Activated T-cell treated with anti-CD3 and anti-CD28 coated beads for 4 hours (primary cell): ENCODE measurements around the gene KCNJ10.

ENCODE experiments used
- DNase-seq: peaks from one replicate; pipeline ENCODE4 v3.0.0-alpha.2; 2020

KCNJ10 gene

DNA sequence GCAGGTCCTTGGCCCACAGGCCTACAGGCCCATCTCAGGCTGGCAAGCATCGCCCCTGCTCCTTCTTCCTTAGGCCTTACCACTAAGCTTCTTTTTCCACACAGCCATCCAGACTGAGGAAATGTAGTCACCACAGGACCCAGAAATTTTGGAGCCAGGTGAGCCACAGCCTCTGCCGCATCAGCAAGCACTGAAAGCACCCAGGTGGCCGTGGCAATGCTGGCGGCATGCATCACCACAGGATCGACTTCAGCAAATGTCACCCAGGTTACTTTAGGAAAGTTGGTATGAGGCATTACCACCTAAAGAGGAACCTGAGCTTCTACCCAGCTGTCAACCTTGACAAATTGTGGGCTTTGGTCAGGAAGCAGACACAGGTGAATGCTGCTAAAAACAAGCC, 49.8 kb downstream of the KCNJ10 start:
- DNase-seq: no peak

DNA sequence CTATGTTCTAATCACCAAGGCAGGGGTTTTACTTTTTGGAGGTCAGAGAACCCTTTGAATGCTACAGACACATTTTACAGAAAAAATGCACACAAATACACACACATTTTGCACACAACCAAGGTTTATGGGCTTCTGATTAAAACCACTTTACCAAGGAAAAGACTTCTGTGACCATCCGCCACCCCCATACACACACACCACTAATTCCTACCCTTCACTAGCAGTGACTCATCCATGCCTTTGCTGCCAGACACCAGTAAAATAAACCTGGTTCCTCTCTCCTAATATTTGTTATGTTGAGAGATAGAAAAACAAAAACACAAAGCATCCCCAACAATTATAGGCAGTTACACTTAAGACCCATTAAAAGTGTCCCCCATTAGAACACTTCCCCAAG, 51.1 kb downstream of the KCNJ10 start:
- no peak for DNase-seq

DNA sequence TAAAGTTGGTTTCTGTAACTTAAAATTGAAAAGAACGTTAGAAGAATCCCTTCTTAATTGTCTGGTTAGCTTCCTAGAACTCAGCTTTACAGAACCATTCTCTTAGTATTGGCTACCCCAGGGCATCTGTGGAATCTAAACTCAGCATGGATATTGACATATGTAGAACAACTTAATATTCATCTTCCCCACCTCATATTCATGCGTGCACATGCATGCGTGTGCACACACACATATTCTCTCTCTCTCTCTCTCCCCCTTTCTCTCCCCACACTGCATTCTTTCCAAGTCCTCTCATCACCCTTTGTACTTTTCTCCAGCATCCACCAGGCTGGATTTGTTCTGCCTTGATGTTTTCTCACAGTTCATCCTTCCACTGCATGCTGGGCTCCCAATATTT, 51.6 kb downstream of the KCNJ10 start:
- DNase-seq: no peak

DNA sequence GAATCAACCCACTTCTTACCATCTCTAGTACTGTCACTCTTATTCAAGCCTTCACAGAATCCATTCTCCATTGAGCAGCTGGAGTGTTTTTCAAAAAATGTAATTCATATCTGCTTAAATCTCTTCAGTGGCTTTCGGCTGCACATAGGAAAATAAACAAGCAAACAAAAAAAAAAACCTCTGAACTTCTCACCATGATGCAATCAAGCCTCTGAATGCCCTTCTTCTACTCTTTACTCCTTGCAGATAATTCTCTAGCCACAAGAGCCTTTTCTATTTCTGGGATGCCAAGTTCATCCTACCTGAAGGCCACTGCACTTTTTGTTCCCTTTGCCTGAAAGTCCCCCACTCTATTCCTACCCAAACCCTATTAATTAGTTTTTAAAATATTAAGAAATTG, 52.4 kb downstream of the KCNJ10 start:
- DNase-seq: no peak

DNA sequence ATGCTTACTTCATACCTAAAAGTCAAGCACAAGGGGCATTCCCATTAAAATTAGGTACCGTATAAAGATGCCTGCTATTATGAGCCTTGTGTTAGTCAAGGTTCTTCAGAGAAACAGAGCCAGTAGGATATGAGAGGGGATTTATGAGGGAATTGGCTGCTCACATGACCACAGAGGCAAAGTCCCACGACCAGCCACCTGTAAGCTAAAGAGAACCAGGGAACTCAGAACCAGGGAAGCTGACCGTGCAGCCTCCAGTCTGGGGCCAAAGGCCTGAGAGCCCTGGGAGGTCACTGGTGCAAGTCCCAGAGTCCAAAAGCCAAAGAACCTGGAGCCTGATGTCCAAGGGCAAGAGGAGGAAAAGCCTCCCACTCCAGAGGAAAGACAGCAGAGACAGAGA, 58.2 kb downstream of the KCNJ10 start:
- no peak for DNase-seq

DNA sequence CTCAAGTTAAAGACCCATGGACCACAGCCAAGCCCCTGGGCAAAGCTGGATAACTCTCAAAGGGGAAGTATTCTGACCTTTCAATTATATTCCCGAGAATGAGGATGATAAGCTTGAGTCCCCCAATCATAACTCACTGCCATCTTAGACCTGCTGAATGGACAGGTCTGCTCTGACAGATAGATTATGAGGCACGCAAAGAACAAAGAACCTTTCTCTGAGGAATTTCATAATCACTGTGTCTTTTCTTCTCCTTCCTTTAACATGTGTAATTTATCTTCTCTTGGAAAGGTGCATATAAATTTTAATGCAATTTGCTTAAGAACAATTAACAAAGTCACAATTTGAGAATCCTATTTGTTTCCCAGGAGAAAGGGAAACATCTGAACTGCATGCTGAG, 60.2 kb downstream of the KCNJ10 start:
- no peak for DNase-seq

DNA sequence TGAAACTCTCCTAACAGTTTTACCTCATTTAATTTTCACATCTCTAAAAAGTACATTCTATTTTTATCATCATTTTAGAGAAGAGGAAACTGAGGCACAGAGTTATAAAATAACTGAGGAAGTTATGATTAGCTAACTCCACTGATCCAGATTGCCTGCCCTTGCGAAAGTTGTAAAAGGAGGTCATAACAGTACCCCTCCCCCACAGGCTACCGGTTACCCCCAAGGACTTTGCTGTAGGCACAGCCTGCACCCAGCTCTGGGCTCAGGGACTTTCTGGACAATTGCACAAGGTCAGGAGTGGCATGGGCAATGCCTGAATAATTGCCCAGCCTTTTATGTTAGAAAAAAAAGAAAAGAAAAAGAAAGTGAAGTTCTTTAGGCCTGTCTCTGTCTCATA, 60.9 kb downstream of the KCNJ10 start:
- no peak for DNase-seq

DNA sequence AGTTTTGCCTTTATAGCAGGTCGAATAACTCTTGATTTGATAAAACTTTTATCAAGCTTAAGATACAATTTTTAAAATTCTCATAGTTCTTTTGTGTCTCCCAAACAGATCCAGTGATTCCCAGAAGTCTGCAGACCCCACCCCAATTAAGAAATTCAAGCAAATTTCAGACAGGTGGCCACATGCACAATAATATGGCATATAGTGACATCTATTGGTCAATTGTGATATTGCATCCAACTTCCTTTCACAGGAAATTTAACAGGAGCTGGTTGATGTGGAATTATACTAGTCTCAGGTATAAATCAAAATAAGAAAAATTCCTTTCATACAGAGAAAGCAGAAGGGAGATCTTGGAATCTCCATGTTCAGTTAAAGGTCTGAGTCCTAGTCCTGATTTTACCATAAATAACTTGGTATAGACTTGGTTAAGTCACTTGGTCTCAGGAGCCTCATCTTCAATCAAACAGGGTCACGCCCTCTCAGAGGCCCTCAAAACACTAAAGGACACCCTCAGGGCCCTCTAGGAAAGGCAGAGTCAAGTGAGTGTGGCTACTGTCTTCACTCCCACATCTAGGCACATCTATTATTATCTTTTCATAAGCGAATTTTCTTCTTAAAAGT, 62.3 kb downstream of the KCNJ10 start:
- DNase-seq: no peak

DNA sequence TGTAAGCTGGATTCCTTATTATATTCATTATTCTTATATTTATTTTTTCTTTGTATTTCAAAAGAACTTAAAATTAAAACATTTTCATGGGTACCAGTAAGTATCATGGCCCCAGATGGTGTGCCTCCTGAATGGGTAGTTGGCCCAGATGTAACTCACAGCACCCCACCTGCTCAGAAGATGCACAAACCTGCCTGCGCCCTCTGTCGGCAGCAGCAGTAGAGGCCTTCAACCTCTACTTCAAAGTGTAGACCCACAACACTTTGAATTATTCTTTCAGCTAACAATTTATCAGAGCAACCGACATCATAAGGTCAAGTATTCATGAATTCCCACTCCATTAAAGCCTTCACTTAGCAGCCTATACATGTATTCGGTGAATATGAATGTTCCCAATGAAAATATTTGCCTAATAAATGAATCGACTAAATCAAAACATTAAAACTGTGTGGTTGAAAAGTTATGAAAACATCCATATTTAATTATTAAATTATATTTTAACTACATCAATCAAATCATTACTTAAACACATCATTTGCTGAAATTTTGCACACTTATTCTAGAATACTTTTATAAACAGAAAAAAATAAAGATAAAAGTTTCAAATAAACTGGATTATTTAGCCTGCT, 63.5 kb downstream of the KCNJ10 start:
- DNase-seq: peak; percentile 58

DNA sequence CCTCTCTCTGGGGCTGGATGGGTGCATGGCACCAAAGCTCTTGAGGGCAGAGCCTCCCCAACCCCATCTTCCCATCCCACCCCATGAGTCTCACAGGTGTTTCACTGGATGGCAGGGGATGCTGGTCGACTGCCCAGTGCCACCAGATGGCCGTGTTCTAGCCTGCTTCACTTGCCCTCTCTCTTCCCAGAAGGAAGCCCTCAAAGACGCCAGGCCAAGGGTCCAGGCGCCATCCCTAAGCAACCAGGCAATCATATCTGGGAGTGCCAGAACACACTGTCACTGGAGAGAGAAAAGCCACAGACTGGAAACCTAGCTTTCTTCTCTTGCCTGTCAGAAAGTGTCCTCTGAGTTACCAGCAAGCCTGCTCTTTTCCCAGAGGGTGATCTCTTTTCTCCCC, 64.9 kb downstream of the KCNJ10 start:
- DNase-seq: no peak

DNA sequence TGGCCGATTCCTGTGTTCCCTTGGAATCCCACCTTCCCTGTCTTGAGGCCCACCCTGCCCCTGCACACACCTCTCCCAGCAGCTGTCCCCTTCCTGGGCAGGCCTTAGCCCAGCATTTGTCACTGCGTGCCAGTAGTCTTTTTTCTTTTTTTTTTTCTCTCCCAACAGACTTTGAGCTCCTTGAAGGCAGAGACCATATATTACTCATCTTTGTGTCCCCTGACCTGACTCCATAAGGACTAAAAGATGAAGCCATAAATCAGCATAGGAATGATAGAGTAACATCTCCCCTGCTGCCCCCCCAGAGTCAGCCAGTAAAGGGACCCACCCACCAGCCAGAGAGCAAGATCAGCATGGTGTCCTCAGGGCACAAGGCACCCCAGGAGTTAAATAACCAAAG, 65.5 kb downstream of the KCNJ10 start:
- no peak for DNase-seq

DNA sequence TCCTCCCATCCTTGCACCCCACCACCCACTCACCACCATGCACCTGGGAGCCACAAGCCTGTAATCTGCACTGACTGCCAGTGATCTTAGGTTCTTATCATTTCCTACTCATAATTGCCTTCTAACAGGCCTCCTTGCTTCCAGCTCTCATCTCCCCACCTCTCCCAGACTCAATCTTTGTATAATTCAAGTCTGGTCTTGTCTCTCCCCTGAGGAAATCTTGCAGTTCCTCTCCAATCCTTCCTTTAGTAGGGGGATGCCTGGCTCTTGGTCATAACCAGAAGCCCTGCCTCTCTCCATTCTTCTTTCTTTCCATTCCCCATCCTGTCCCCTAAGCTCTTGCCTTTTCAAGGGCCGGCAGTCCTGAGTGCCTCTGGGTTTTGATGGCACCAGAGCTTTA, 66.0 kb downstream of the KCNJ10 start:
- no peak for DNase-seq

DNA sequence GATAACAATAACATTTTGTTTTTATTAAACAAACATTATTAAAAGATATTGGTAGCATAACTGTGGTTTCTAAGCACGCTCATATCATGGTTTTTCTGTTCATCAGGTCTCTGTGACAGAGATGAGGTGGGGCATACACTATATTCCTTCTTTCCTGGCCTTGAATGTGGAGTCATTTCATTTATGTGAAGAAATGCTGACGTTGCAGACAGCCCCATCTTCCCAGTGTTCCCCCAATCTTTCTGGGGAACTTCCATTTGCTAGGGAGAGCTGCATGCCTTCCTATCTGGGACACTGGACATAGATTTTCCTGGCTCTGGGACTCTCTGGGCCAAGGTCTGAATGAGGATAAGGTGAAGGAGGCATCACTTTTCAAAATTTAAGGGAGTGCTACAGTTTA, 68.5 kb downstream of the KCNJ10 start:
- DNase-seq: no peak

DNA sequence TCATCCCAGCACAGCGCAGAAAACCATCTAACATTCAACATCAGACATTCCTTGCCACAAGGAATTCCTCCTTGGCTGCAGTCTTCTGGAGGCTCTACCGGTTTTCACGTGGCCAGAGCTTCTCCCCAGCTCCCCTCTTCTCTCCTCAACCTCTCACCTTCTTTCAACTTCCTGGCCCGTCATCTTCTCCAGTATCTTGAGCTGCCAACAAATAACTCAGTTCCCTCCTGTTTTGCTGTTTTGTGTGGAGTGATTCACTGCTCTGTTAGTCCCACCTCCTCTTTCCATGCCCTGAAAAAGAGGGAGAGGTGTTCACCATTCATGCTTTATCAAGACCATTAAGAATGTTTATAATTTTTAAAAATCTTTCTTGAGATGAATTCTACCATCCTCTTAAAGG, 70.8 kb downstream of the KCNJ10 start:
- DNase-seq: no peak

DNA sequence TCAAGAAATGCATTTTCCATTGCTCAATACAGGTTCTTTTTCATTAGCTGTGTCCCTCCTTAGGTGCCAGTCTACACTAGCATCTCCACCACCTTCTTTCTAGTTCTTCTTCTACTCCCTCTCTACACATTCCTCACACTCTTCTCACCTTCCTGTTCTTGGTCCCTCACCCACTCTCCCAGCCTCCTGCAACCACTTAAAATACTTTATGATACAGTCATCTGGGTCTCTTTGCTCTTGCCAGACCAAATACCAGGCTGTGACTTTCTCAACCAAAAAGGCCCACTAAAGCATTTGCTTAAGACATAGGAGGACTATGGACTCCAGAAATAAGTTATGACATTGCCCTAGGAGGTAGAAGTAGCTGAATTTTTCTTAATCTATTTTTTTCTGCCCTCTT, 73.3 kb downstream of the KCNJ10 start:
- DNase-seq: no peak

DNA sequence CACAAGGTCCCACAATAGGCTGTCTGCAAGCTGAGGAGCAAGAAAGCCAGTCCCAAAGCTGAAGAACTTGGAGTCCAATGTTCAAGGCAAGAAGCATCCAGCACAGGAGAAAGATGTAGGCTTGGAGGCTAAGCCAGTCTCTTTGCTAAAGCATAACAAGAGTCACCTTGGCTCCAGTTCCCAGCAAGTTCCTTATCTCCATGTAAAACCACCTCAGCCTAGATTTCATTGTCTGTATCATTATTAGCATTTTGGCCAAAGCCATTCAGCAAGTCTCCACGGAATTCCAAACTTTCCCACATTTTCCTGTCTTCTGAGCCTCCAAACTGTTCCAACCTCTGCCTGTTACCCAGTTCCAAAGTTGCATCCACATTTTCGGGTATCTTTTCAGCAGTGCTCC, 75.1 kb downstream of the KCNJ10 start:
- DNase-seq: no peak

DNA sequence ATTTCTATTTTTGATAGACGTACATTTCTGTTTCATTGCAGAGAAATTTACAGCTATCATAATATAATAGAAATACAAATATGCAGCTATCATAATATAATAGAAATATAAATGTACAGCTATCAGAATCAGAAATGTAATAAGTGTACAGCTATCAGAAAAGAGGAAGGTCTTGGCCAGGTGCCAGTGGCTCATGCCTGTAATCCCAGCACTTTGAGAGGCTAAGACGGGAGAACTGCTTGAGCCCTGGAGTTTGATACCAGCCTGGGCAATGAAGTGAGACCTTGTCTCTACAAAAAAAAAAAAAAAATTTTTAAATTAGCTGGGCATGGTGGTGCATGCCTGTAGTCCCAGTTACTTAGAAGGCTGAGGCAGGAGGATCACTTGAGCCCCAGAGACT, 76.0 kb downstream of the KCNJ10 start:
- DNase-seq: no peak

DNA sequence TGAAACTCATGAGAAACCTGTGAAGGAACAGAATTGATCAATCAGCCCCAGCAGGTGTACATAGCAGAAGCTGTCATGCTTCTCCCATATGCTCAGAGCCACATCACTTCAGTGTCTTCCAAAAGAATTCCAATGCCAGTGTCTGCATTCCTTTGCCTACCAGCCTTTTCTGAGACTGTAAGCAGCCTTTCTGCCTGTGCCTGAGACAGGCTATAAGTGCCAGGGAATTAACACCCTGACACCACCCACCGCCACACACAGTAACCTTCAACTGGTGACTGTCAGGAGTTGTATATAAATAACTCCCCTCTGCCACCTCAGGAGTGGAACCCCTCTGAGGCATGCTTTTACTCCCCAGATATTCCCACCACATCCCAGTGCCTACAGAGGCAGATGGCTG, 77.8 kb downstream of the KCNJ10 start:
- DNase-seq: no peak

DNA sequence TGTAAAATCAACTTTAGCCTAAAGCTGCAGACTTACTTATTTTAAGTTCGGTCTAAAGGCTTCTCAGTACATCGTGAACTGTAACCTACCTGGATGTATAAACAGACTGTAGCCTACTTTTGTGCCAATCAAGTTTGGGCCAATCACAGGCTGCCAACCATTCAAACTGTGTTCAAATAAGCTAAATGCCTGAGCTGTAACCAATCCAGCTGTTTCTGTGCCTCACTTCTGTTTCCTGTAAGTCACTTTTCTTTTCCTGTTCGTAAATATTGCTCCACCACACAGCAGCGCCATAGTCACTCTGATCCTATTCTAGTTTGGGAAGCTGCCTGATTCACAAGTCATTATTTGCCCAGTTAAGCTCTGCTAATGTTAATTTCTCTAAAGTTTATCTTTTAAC, 78.4 kb downstream of the KCNJ10 start:
- no peak for DNase-seq

DNA sequence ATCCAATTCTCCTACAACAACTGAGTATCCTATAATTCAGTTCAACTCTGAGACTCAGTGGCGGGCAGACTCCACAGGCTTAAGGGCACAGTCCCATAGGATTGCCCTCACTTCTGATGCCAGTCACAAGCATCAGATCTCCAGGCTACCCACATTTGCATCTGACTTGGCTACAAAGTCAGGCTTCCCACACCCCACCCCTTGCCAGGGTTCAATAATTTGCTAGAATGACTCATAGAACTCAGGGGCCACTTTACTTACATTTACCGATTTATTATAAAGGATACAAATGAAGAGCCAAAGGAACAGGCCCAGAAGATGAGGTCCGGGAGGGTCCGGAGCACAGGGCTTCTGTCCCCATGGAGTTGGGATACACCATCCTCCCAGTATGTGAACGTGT, 80.0 kb downstream of the KCNJ10 start:
- no peak for DNase-seq

DNA sequence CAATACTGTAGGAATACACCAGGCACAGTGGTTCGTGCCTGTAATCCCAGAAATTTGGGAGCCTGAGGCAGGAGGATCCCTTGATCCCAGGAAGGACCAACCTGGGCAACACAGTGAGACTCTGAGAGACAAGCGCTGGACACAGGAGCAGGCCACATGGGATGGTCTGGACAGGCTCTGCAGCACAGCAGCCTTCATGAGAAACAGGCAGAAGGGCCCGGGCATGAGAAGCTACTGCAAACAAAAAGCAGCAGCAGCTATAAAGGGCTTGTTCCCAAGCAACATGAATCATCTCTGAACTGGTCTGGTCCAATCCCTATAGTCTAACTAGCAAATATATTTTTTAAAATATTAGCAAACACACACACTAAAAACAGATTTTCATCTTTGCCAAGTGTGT, 80.4 kb downstream of the KCNJ10 start:
- no peak for DNase-seq

DNA sequence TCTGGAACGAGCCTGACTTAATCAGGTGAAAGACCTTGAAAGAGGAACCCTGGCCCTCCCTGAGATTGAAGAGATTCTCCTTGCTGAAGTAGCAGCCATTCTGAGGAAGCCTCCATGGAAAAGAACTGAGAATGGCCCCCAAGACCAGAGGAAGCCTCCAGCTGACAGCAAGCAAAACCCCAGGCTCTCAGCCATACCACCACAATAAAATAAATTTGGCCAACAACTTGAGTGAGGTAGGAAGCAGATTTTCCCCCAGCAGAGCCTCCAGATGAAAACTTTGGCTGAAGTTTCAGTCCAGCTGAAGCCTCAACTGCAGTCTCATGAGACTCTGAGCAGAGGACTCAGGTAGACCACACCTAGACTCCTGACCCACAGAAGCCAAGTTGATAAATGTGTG, 82.0 kb downstream of the KCNJ10 start:
- DNase-seq: no peak

DNA sequence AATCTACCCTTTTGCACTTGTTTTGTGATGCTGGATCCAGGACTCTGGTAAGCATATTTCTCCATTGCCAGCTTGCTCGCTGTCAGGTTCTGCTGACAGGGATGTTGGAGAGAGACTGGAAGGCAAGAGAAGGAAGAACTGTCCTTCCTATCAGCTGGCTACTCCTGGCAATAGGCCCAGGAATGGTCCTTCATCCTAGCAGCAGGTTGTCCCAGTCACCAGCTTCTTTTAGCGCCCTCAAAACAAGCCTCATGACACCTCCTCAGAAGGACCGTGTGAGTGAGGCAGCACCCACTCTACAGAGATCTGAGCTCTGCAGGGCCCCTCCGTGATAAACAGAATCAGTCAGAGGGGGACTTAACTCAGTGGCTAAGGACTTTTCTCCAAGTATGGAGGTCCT, 82.8 kb downstream of the KCNJ10 start:
- DNase-seq: no peak

DNA sequence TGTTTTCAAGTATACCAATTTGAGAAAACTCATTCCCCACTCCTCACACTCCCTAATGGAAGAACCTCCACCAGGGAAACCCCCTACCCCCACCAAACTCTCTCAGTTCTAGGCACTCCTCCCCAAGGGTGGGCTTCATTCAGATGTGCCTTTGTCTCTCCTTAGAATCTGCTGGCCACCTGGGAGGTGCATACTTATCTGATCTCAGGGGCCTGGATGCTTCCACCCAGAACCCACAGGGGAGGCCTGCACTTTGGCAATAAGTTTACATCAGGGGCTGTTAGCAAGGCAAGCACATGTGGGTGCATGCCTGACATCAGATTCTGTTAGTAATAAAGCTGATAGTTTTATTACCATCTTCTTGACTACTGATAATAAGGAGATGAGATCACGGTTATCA, 83.4 kb downstream of the KCNJ10 start:
- no peak for DNase-seq

DNA sequence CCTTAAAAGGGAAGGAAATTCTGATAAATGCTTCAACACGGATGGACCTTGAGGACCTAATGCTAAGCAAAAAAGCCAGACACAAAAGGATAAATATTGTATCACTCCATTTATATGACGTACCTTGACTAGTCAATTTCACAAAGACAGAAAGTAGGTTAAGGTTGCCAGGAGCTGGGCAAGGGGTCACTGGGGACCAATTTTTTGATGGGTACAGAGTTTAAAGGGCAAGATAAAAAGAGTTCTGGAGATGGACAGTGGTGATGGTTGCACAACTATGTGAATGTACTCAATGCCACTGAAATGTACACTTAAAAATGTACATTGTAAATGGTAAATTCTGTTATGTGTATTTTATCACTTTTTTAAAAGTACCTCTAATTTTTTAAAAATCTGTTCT, 83.9 kb downstream of the KCNJ10 start:
- DNase-seq: no peak

DNA sequence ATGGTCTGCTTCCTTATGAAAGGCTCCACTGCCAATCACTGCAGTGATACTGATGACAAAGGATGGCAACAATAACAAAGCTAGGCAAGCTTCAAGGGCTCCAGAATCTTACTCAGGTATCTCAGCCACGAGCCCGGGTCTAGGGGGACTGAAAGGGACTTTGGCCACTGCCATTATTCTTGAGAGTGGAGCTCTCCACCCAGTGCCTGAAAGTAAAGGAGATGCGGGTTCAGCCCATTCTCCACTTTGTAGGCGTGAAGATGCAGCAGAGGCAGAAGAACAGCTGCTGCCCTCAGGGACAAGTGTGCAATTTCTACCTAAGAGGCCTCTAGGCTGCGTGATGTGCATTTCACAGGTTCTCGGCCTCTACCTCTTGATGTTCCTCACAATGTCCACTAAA, 84.5 kb downstream of the KCNJ10 start:
- DNase-seq: no peak
